ENCODE measurements around the gene SLC7A14. TPM values are rescaled to one million over a fixed set of nuclear protein-coding genes. Genes with fewer than 3 reads are reported as not detected.

SLC7A14 gene
- total and polyA plus RNA-seq, 2 of the 13 experiments (the other 11 are each of a cell fraction or from before 2014, with no cell fraction given), result not detected

- TF ChIP-seq PAXIP1 (CRISPR knock-in tag; conservative IDR thresholded peaks at IDR 0.05), result no peak
- no peak for TF ChIP-seq ZNF749 (CRISPR knock-in tag; IDR thresholded peaks at IDR 0.05; ENCODE audit: borderline replicate concordance)
- no peak for TF ChIP-seq ZNF101 (CRISPR knock-in tag; IDR thresholded peaks at IDR 0.05; ENCODE audit: borderline replicate concordance, low read depth)
- TF ChIP-seq ZBTB33 (CRISPR knock-in tag; IDR thresholded peaks at IDR 0.05), result 0 out of 2 replicates have a peak, but pooled peaks have one; percentile 14
- no peak for TF ChIP-seq ZNF556 (CRISPR knock-in tag; IDR thresholded peaks at IDR 0.05; ENCODE audit: borderline replicate concordance)
- no peak for TF ChIP-seq TOE1 (CRISPR knock-in tag; IDR thresholded peaks at IDR 0.05)
- no peak for TF ChIP-seq MYC (CRISPR knock-in tag; IDR thresholded peaks at IDR 0.05; ENCODE audit: borderline replicate concordance)
- no peak for TF ChIP-seq ZFP36 (IDR thresholded peaks at IDR 0.05; ENCODE audit: borderline replicate concordance, low read depth, low read length, partially characterized antibody)
- TF ChIP-seq GRHL1 (CRISPR knock-in tag; conservative IDR thresholded peaks at IDR 0.05), result no peak
- TF ChIP-seq SSRP1 (CRISPR knock-in tag; IDR thresholded peaks at IDR 0.05), result no peak
- TF ChIP-seq ZFP91 (CRISPR knock-in tag; IDR thresholded peaks at IDR 0.05; ENCODE audit: borderline replicate concordance), result no peak
- no peak for TF ChIP-seq MAZ (IDR thresholded peaks at IDR 0.05; ENCODE audit: borderline replicate concordance, low read depth, low read length)
- 0 out of 2 replicates have a peak, but pooled peaks have one; percentile 25 for TF ChIP-seq MAZ (CRISPR knock-in tag; IDR thresholded peaks at IDR 0.05; ENCODE audit: low read depth)
- TF ChIP-seq CCAR2 (optimal IDR thresholded peaks at IDR 0.05; ENCODE audit: low read depth, low read length), result no peak
- no peak for TF ChIP-seq ZNF543 (CRISPR knock-in tag; IDR thresholded peaks at IDR 0.05)
- no peak for TF ChIP-seq ZNF337 (CRISPR knock-in tag; IDR thresholded peaks at IDR 0.05; ENCODE audit: borderline replicate concordance, low read depth)
- TF ChIP-seq TERF1 (CRISPR knock-in tag; IDR thresholded peaks at IDR 0.05), result no peak
These were observed 86.2 kb downstream of the SLC7A14 start (continued) for GRCh38 chr3:170499562-170500156.
